Amniotic stem cell (primary cell): ENCODE data around the gene POLDIP2.

Source experiments
- DNase-seq: peaks from one replicate; lab custom pipeline; 2025; lab: John Stamatoyannopoulos, UW

The POLDIP2 gene

GRCh38 chr17:28335201-28335958, 21.9 kb downstream of the POLDIP2 start, which contains the start of the genes IFT20 and TNFAIP1:
Gene IFT20, minus strand, starts transcription at chr17:28335472. Its CDS starts 3,487 bp downstream, at chr17:28331985.
Gene TNFAIP1, plus strand, starts transcription at chr17:28335761. Its CDS starts 3,761 bp downstream, at chr17:28339522.
- peak; percentile 100 for DNase-seq

DNA sequence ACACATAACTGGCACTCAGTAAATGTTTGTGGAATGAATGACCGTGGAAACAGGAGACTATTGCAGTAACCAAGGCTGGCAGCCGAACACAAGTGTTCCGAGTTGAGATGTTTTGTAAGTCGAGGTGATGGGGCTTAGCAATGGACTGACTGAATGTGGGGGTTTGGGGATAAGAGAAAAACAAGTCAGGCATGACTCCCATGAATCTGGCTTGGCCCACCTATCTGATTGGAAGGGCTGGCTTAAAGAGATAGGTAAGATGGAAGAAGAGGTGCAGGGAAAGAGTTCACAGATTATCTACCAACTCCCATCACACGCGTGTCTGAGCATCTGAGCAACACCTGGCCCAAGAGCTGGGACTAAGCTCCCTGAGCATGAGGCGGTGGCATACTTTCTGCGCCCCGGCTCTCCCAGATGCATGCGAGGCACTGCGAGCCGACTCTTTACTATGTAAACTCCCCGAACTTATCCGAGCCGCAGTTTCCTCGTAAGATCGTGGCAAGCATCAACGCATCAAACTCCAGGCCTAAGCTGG, 22.6 kb downstream of the POLDIP2 start:
- no peak for DNase-seq

DNA sequence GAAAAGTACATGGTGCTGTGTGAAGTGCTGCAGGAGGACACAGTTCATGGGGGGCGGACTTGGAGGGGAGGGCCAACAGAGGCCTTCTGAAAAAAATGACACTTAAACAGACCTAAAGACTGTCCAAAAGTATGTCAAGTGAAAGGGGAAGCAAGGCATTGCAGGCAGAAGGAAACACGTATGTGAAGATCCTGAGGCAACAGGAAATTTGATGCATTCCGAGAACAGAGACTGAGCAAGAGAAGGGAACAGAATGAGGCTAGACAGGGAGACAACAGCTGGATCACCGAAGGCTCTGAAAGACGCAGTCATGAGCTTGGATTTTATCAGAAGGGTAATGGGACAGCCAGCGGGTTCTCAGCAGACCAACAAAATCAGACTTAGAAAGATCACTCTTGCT, 23.2 kb downstream of the POLDIP2 start:
- DNase-seq = no peak

- no peak for DNase-seq
These were observed 24.1 kb downstream of the POLDIP2 start for GRCh38 chr17:28333083-28333746.

DNA sequence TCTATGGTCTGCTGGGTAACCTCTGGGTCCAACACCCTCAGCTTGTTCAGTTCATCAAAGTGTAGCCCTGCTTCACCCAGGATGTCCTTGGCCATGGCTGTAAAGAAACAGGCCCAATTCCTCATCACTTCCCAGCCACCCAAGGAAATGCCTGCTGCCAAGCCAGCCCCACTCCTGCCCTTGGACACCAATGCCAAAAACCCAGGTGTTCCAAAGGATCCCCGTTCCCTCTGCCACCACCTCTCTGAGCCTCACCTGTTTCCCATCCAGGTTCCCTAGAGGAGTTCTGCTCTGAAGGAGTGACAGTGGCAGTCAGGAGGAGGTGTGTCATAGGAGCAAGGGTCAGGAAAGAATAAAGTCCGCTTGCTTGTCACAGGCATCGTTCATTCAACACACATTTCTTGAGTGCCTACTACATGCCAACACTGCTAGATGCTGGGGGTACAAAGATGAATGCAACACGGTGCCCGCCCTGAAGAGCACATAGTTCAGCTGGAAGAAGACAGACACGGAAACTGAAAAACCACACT, 25.4 kb downstream of the POLDIP2 start:
- DNase-seq = no peak

DNA sequence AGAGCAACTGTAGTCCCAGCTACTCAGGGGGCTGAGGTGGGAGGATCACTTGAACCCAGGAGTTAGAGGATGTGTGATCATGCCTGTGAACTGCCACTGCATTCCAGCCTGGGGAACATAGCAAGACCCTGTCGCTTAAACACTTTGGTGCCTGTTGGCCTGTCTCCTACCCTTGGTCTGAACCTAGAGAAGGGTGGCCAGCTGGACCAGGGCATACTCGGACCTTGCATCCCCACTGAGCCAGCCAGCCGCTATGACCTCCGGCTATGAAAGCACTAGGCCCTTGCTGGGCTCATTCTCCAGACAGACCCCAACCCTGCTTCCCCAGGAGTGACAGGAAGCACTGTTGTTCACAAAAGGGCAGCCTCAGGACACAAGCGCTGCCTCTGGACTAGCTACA, 26.7 kb downstream of the POLDIP2 start:
- DNase-seq = no peak

DNA sequence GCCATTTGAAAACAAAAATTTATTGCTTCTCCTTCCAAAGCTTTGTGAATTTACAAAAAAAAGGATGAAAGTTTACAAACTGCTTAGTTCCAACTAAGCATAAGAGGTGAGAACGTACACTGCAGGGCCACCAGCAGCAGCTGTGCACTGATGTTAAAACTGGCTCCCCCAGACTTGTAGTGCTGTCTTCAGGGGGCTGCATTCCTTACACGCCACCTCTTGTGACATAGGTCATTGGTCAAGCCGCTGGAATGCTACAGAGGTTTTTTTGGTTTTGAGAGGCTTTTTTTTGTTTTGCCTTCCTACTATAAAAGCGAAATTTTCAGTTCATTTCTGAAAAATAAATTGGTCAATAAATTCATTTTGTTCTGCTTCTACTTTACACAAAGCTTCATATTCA, 29.0 kb downstream of the POLDIP2 start:
- DNase-seq = no peak

GRCh38 chr17:28327709-28328108, 29.6 kb downstream of the POLDIP2 start:
- DNase-seq = no peak

DNA sequence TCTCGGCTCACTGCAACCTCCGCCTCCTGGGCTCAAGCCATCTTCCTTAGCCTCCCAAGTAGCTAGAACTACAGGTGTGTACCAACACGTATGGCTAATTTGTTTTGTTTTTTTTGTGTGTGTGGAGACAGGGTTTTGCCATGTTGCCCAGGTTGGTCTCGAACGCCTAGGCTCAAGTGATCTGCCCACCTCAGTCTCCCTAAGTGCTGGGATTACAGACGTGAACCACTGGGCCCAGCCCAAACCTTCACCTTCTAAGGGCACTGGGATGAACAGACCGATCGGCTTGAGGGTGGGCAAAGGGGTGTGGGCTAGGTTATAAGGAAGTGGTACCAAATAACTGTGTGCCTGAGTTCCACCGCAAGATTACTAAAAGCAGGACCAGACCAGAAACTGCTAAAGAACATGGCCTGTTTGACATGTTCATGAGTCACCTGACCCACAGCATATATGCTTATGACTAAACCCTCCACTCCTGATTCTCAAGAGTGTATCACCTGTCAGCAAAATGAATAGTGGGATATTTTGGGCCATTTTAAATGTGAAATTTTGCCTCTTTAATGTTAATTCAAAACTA, 30.2 kb downstream of the POLDIP2 start:
- DNase-seq = no peak

DNA sequence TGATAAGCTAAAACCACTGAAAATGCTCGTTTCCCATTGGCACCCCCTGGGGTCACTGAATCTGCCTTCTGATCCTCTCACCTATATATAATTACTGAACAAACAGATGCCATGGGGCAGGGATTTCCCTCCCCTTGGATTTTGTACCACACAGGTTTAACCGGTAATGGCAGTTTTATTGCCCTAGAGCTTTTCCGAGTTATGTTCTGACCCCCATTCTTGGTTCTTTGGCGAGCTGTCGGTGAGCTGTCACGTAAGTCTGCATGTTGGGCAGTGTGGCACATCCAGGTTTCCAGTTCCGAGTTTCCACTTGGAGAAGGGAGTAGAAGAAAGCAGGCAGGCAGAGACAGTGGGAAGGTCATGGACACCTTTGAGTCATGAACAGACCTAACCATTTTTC, 31.2 kb downstream of the POLDIP2 start:
- no peak for DNase-seq

DNA sequence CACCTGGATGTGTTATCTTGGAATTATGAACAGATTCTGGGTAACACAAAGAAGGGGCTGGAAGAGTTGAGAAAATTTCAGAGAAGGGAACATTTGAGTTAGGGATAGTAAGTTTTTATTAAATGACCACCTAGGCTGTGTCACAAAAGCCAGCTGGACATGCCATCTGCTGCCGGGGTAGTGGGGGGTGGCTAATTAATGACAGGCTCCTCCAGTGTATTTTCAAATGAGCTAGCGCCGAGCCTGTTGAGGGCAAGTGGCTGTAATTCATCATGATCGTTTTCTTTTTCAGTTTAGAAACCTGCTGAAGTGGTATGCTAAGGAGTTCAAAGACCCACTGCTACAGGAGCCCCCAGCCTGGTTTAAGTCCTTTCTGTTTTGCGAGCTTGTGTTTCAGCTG, 32.1 kb downstream of the POLDIP2 start:
- DNase-seq = no peak

DNA sequence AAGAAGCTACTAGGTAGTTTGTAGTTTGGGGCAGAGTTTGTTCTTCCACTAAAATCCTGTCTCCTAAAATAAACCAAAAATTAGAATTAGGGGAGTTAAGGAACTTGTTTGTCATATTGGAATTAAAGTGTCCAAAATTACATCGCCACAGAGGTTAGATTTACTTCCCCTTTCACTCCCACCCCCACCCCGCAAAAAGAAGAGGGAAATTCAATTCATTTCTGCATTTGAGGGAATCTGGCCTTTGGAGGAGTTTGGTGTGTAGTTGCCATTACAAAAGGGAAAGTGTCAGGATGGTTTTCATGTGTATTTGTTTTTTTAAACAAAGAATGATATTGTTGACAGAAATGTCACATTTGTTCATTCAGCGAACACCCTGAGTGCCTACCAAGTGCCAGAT, 32.5 kb downstream of the POLDIP2 start:
- DNase-seq = no peak

- DNase-seq = no peak
These were observed 33.0 kb downstream of the POLDIP2 start for GRCh38 chr17:28324267-28324745.

GRCh38 chr17:28320215-28321061, 36.9 kb downstream of the POLDIP2 start:
- no peak for DNase-seq

DNA sequence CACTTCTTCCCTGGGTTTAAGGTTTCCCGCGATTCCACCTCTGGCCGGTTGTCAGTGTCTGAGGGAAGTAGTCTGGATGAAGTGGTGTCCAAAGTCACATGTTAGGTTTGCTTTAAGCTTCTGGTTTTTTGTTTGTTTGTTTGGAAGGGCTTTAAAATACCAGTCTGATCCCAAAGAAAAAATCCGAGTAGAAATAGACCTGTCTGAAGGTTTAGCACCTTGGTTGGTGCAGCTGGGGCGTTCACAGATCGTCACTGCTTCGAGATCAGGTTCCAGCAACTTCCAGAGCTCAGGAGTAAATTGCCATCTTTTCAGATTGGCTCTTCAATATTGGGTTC, 37.8 kb downstream of the POLDIP2 start:
- no peak for DNase-seq

DNA sequence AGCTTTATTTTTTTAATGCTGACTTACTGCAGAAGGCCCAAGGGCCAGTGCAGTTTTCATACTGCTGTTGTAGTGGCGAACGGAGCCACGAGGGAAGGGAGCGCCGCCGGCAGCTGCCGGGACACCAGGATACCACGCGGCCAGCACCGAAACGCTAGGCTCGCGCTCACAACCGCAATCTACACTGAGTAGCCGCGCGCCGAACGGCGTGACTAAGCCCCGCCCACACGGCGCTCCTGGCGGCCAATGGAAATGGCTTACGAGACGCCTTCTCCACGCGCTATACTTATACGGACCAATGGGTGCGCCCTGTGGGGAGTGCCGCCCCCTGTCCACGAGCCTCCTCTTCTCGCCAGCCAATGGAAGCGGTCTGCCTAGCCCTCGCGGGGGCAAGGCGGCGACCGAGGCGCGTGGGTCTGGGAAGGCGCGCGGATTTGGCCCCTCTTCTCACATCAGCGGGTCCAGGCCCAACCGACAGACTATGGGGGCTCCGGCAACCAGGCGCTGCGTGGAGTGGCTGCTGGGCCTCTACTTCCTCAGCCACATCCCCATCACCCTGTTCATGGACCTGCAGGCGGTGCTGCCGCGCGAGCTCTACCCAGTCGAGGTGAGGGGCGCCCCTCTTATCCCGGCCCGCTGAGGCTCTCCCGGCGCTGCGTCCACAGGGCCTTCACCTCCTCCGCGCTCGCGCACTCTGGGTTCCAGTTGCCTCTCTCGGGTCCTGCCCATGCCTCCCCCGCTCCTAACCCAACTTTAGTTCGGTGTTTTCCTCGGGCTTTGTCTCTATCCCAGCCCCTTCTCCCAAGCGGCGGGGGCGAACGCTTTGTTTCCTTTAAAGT, 38.3 kb downstream of the POLDIP2 start, which contains the start of gene TMEM97:
Gene TMEM97, plus strand, starts transcription at position 442 of the 839 bp plus-strand sequence. Its CDS starts 40 bp downstream, at position 482.
- DNase-seq = peak; percentile 95

- DNase-seq = no peak
These were observed 39.2 kb downstream of the POLDIP2 start for GRCh38 chr17:28317966-28318758.

GRCh38 chr17:28317099-28317965, 40.0 kb downstream of the POLDIP2 start:
- no peak for DNase-seq
